HG03439 (cell line): ENCODE results near the gene BCAR3.
"Not testable (repeated sequence)": the region's sequence is repeated elsewhere in the genome, so short reads cannot be mapped to it uniquely, and the experiment has no call there.

ENCODE experiments used
- ATAC-seq: cut with Tn5 transposase; IDR thresholded peaks from one replicate; pipeline ENCODE4 v1.9.1; 2021; ENCODE audit warnings: mild to moderate bottlenecking, moderate library complexity; ENCODE audit not compliant: unreplicated experiment

The BCAR3 gene

DNA sequence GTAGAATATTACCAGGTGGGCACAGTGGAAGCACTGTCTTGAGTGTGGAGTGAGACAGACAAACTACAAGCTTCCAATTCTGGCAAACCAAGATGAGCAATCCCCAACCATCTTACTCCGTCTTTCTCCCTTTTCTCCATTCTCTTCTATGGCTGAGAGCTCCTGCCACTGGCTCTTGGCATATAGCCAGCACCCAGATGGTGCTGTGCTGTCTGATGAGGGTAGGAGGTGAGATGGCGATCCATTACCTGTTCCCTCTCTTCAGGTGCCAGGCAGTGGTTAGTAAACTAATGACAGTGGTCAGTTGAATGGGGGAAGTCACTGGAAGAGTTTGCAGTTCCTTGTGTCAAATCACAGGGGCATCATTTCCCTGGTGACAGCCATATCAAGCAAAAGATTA is 125.3 kb downstream of the BCAR3 start:
- ATAC-seq = no peak

DNA sequence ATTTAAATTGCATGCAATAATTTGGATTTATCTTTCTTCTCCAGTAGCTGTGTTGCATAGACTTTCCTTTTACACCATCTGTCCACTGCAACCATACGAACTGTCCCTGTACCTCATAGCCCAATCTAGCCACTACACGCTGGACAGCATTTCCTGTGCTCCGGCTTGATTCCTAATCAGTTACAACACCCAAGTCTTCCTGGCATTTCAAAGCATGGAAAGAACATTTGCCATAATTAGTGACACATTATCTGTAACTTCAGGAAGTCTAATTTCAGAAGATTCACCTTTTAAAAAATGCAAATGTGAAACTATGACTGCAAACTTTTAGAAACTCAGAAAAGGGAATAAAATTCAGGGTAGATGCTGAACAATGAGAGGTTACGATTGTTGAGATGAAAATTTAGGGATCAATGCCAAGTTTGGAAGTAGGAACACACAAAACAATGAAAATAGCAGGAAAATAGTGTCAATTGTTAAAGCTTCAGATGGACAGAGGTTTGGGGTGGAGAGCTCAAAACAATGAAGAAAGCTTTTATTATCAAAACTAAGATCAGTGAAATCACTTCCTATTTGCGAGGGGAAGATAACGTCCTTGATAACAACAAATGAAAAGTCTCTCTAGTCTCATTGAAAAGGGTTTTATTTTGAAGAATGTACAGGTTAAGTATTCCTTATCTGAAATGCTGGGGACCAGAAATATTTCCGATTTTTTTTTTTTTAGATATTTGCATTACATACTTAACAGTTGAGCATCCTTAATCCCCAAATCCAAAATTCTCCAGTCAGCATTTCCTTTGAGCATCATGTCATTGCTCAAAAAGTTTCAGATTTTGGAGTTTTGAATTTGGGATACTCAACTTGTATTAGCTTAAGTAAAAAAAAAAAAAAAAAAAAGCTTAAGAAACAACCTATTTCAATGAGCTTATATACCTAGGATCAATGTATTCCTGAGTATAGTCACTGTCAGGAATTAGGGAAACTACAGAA is 126.5 kb downstream of the BCAR3 start:
- no peak for ATAC-seq

DNA sequence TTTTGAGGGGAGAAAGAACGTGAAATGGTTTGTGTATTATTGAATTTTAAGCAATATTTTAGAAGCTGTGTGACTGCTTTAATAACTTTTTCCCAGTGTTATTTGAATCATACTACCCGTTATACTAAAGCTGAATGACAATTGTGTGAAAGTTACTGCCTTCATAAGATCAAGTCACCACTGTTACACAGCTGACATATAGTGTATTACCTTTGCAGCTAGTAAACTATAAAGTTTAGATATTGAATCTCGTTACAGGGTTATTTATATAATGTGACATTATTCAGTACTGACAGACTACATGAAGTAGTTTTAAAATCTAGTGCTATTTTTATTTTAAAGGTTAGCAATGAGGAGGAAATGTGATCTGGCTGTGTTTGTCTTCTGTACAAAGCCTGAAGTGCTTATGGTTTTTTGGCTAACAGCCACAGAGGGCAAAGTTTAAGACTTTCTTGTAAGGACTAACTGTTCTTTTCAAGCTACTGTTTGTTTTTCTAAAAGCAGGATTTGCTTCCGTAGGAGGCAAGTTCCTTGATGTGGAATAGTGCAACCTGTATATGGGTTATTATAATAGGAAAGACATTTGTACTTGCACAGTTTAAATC is 127.6 kb downstream of the BCAR3 start:
- not testable (repeated sequence) for ATAC-seq

DNA sequence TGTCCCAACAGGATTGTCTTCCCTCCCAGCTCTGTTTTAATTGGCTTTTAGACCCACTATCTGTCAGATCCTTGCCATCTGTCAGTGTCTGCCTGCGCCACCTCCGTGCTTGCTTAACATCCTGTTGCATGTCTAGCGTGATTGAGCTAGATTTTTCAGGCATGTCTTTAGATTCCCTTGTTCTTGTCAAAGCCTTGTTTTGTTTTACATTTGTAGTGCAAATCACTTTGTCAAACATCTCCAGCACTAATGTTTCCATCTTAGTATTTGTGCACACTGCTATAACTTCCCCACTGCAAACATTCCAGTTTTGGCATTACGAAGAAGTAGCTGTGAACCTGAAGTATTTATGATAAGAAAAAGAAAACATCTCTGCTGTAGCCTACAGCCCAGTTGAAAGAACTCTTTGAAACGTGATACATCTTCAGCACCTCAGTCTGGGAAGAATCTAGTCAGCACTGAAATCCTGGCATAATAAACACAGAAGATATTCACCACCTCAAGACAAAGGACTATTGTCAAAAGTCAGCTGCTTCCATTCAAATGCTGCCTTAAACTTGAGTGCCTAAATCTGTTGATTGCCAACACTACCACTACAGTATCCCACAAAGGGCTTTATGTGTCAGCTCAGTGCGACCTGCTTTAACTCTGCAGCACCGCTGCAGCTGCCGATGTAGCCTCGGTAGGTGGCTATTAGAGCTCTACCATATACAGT is 128.7 kb downstream of the BCAR3 start:
- ATAC-seq = no peak

DNA sequence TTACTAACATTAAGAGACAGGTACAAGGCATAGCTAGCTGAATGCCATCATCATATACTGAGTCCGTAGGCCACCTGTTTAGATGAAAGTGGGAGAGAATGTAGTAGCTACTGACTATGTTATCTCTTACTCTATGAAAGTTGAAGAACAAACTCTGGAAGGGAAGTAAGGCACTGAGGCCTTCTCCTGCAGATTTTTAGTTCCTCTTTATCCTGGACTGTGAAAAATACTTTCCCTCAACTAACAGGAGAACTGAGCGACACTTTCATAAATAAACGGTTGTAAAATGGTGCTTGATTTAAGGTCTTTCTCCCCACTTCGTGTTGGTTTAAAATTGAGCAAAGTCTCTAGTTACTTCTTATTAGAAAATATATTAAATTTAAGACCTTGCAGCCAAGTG is 131.8 kb downstream of the BCAR3 start:
- no peak for ATAC-seq

DNA sequence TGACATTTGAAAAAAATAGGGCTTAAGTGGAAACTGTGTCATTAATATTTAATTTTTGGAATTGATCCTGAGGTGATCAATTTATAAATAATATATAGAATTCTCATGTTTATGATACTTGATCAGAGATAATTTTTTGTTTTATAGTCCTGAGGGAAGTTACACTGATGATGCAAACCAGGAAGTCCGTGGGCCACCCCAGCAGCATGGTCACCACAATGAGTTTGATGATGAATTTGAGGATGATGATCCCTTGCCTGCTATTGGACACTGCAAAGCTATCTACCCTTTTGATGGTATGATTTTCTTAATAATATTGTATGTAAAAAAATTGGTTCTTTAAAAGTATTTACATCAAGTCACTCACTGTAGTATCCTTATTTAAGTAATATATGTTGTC is 132.5 kb downstream of the BCAR3 start:
- no peak for ATAC-seq

DNA sequence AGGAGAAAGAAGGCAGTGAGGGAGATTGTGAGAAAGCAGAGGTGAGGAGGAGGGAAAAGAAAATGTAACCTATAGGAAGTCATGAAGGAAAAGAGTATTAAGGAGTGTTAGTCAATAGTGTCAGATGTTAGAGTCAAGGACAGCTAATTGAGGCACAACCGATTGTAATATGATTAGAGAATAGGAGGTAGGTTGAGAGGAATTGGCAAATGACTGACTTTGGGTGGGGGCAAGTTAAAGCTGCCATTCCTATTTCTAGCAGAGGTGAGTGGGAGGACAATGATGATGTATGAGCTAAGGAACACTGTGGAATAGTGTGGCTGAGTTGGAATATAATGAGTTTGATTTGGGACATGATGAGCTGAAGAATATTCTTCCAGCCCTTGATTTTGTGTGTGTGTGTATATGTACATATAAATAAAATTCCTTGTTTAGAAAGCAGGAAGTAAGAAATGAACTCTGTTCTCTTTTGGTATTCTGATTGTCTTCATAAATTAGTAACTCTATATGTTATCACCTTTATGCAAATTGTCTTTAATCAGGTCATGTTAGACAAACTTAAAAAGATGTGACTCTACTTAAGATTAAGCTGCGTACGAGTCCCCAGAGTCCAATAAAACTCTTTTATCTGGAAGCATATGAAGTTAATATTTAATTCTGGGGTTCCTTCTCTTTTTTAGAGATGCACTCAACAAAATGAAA is 135.3 kb downstream of the BCAR3 start:
- no peak for ATAC-seq

DNA sequence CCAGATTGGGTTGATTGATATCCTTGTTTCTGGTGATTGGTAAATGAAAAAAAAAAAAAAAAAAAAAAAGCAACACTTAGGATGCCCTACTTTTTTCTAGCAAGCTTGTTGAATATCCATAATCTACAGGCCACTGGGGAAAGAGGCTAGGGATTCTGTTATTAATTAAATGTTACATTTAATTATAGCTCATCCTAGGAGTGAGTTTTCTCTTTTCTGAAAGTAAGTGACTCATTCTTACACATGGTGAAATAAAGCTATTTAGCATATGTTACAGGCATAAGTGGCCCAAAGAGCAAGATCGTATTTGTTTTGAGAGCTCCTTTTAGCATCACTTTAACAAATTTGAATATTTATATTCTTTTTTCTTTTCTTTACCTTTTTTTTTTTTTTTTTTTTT is 139.2 kb downstream of the BCAR3 start:
- no peak for ATAC-seq

DNA sequence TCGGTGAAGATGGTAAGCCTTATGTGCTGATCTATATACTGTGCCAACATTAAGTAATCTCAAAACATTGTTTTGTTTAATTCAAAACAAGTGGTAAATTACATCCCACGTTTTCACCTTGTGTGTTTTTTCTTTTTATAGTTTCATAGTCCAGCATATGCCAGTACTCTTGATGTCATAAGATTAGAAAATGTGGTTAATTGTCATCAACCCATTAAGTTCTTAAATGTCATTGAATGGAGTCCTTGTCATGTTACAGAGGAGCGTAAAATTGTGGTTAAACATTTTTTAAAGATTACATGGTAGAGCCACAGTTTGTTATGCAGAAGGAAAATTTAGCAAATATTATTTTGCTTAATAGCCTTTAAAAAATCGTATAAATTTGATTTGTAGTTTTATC is 140.6 kb downstream of the BCAR3 start:
- no peak for ATAC-seq

DNA sequence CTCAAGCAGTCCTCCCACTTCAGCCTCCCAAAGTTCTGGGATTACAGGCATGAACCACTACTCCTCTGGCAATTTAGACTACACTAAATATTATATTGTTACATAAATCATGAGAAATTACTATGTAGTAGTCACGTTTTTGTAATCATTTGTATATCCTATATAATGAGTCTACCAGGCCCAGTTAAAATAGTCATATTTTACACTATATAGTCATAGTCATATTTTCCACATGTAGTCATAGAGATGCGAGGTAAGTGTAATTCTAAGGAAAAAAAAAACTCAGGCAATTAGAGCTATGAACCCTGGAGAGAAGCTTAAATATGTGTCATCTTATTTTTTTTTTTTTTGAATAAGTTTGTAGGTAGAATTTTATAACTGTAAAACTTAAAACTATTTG is 143.7 kb downstream of the BCAR3 start:
- no peak for ATAC-seq

DNA sequence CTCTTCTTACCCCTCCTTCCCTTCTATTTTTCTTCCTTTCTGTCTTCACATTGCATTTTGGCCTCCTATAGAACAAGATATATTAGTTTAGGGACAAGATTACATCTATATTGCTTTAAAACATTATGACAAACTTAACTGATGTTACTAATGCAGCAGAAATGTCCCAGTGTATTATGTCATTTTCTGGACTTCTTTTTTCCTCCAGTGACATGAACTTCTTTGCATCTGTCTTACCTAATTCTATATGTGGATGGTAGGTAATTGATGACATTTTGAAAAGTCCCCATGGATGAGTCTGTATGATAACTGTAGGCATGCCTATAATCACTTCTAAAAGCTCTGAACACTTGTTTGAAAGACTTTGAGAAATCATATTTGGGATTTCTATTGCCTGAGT is 144.2 kb downstream of the BCAR3 start:
- no peak for ATAC-seq

DNA sequence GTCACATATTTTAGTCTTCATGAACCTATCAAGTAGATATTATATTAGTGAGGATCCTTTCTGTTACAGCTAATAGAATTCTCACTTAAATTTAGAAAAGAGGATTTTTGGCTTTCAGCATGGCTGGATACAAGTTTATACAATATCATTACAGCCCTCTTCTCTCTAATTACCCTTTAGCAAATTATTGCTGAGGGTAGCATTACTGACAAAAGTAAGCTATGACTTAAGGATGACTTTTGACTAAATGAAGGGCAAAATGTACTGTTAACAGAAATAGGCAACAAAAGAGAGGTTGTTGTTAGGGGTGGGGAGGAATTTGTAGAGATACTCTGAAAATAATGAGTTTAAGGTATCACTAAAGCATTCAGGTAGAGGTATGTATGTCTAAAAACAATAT is 148.0 kb downstream of the BCAR3 start:
- ATAC-seq = no peak

DNA sequence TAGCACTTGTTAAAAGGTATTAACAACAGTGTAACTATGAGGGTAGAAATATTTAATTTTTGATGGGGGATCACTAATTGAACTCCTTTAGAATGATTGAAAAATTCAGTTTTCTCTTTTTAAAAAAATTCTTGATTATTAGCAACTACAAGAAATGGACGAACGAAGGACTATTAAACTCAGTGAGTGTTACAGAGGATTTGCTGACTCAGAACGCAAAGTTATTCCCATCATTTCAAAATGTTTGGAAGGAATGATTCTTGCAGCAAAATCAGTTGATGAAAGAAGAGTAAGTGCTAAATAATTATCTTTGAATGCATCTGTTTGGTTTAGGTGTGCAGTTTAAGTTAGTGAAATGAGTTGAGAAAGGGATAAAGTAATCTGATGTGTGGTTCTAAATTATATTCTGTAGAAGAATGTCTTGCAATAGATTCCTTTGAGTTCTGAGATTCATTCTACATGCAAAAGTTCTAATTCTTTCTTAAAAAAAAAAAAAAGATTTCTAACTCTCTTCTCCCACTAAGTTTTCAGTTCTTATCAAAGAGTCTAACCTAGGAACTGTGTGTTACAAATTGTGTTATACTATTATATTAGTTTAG is 148.8 kb downstream of the BCAR3 start:
- ATAC-seq = no peak

DNA sequence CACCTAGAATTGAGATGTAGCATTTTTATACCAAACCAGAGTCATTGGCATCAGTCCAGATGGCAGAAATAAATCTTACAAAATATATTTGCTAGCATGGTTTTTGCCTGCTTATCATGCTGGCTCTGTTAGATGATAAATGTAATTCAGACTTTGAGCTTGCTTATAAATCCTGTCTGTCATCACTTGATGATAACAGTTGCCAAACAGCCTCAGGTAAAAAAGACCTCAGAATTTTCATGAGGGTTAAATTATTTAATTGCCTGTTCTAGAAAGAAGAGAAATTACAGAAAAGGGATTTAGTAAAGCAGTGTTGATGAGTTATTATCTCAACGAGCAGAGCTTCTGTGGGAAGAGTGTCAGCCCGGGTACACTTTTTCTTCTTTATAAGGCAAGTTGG is 150.4 kb downstream of the BCAR3 start:
- ATAC-seq = no peak

DNA sequence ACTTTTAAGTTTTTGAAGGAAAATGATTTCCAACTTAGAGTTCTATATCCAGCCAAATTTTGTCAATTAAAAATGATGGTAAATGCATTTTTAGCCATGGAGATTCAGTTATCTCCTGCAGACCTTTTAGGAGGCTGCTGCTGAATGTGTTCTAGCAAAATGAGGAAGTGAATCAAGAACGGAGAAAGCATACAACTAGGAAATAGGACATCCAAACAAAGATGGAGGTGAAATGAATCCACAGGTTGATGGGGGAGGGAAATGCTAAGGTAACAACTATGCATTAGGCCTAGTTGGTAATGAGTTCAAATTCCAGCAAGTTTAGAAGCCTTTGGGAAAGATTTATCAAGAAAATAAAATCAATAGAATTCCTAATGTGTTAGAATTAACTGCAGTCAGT is 153.2 kb downstream of the BCAR3 start:
- ATAC-seq = no peak

DNA sequence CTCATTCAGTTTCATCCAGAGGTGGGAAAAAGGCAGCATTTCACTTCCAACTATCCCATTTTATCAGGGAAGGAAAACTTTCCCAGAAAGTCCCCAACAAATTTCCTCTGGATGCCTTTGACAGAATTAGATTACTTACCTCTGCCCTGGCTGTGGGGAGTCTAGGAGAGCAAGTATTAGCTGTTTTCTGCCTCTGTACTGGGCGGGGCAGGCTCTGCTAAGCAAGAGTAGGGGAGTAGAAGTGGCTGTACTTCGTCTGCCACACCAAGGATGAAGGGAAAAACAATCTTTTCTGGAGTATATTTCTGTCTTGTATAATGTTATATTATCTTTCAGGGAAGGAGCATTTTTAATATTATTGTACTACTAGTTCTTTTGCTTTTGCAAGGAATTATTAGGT is 155.2 kb downstream of the BCAR3 start:
- no peak for ATAC-seq

DNA sequence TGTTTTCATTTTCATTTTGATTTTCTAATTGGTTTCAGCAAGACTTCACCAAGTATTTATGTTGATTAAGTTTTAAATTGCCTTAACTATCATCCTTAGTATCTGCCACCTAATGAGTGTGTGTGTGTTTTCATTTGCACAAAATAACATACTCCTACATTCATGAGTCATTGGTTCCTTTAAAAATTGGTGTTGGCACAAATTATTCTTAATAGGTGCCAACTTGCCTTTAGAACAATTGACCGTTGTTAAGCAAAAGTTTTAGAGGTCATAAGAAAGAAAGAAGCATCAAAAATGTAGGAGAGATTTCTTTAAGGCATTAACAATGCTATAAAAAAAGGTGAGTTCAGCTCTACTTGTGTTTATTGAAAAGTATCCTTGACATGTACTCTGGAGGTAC is 156.2 kb downstream of the BCAR3 start:
- ATAC-seq = no peak

DNA sequence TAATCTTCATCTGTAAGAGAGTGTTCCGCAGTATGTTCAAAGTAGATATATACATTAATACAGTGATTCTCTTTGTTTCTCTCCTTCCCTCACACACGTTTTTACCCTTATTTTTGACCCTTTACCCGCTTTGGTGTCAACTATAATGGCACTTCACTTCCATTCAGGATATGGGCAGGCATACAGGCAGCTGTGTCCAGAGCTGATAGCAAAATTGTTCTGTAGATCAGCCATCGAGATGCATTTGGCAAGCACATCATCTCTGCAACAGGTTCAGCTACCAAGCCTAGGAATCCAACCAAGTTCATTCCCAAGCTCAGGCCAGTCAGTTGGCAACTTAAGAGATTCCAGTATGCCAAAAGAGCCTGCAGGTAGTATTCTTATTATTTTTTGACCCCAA is 158.9 kb downstream of the BCAR3 start:
- ATAC-seq = no peak

DNA sequence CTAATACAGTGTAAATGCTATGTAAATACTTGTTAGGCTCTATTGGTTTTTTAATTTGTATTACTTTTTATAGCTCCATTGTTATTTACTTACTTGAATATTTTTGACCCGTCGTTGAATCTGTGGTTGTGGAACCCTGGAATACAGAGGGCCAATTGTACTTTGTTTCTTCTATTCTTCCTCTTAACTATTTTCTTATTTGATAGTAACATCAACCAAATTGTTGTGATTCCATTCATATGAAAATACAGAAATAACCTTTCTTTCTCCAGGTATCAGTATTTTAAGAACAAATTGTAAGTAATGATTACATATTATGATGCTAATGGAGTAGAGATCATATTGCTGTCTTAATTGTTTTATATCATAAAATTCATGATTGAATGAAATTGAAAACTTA is 160.0 kb downstream of the BCAR3 start:
- ATAC-seq = no peak

DNA sequence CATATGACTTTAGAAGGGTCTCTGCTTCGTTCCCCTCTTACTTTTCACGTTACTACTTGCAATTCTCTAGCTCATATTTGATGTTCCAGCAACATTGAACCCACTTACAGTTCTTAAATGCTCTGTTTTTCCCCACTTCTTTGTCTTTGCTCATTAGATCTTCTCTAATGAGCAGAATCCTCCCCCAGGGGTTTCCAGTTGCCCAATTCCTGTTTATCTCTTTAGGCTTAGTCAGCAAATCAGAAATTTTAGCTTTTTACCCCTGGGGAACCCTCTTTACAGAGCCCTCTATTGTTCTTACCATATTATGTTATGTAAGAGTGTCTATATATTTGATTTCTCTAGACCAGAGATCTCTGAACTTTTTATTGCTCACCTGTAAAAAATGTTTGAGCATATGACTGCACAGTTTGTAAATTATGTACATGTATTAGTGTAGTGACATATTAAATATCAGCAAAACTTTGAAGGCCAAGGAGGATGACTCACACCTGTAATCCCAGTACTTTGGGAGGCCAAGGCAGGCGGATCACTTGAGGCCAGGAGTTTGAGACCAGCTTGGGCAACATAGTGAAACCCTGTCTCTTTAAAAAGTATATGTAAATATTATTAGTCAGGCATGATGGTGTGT is 162.3 kb downstream of the BCAR3 start:
- no peak for ATAC-seq
